Cerebellar nuclear complex (tissue), 1 donor: Measurements from ENCODE around the gene CPED1.

ENCODE experiments used
- DNase-seq, 2 experiments: peaks; one replicate each; lab custom pipeline; 2025; lab: John Stamatoyannopoulos, UW

Gene CPED1

GRCh38 chr7:121140790-121141189 lies 152.3 kb downstream of the CPED1 start:
- no peak for DNase-seq

DNA sequence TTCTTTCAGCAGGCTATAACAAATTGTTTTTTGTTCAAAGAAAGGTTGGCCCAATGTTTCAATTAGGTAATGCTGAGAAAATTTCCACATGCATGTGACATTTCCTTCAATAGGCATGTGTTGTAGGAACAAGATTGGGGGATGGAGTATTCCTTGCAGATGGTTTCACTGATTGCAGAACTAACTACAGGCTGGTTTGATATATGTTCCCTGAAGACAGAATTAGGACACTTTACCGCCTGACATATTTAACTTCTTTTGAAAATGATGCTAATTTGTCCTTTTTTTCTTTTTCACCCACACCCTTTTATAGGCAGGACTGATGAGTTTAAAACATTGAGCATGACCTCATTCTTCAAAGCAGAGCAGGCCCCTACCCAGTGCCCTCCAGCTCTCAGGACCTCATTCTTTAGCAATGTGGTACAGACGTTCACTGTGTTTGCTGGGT lies 163.3 kb downstream of the CPED1 start:
- DNase-seq = no peak

- no peak for DNase-seq
Measured at GRCh38 chr7:121153411-121153810, 164.9 kb downstream of the CPED1 start.

- DNase-seq = no peak
Measured at GRCh38 chr7:121153995-121154394, 165.5 kb downstream of the CPED1 start.

- no peak for DNase-seq
Measured at GRCh38 chr7:121156825-121157224, 168.3 kb downstream of the CPED1 start.

GRCh38 chr7:121157341-121157751 lies 168.8 kb downstream of the CPED1 start:
- no peak for DNase-seq

DNA sequence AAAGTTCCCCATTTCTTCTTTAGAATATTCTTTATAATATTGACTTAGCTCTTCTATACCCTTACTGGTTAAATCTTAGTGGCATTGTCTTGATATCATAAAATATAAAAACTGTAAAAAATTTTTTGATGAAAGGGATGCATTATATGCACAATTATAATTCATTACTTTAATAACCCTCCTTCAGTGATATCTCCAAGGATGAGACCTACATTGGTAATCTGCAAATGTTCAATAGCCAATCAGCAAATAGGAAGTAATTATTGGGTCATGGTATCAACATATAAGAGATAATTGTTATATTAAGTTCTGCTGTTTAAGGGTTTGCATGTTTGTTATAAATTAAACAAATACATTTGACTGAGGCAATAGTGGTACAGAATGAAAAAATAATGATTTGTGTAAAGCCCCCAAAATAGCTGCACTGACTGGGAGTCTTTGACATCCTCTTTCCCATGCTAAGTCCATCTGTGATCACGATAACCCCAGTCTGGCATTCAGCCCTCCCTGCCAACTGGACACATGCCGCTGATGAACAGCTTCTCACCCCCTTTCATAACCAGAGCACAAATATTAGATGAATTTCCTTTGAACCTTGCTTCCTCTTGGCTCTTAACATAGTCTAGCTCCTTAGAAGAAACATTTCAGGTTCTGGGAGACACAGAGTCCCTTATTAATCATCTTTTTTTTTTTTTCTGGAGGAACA lies 169.5 kb downstream of the CPED1 start:
- no peak for DNase-seq

DNA sequence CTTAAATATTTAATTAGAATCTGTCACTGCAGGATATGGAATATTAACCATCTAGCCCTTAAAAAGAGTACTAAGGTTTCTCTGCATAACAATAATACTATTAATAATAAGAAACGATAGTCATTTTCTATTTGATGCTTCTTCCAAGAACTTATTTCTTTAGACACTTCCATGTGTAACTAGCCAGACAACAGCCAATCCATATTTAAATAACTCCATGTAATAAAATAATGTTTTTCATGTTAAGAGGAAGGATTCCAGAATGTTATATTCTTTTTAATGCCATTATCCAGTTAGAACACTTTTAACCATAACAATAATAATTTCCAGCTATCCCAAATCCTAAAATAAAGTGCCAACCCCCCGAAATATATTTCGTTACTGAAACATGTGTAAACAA lies 170.2 kb downstream of the CPED1 start:
- no peak for DNase-seq

GRCh38 chr7:121159553-121159952 lies 171.0 kb downstream of the CPED1 start:
- no peak for DNase-seq

DNA sequence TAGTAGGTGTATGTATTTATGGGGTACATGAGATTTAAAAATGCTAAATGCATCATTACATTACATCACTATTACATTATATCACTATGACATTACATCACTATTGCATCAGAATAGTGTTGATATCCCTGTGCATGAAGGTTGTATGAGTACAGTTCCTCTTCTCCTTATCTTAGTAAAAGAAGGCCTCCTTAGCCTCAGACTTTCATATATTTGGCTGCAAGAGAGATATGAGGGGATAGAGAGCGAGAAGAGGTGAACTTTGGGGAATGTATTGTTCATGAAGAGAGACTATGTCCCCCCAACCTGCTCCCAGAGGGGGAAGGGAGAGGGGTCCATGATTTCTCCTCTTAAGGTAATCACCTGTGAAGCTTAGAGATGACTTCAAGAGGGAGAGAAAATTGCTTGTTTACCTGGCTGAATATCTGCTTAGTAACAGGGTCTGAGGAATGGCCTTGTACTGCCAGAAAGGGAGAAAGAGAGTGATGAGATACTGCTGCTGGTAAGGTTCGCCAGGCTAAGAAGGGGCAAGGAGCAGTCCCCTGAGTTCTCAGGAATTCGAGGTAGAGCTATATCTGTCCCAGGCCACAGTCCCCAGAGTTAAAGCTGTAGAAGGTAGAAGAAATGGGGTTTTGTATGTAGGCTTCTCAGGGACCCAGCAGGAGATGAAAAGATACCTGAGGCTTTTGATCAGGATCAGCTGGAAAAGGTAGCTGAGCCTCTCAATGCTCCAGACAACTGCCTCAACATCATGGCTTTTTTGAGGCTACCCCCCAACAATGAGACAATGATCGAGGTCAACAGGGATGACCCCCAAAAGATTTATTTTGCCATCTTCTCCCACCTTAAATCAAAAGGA lies 171.9 kb downstream of the CPED1 start:
- DNase-seq = no peak

DNA sequence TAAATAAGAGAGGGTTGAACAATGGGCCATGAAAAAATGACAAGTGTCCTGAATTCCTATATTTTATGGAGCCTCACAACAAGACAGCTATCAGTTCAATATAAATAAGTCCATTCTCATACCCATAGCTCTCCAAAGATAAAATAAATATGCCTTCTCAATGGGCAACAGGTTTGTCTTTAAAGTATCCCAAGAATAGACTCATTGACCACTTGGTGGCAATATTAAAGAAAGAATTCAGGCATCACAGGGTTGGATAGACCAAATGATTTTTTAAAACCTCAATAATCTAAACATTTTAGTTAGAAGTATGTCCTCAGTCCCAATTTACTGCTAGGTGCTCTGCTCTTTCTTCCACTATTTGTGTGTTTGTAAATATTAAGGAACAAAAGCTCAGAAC lies 175.2 kb downstream of the CPED1 start:
- no peak for DNase-seq

DNA sequence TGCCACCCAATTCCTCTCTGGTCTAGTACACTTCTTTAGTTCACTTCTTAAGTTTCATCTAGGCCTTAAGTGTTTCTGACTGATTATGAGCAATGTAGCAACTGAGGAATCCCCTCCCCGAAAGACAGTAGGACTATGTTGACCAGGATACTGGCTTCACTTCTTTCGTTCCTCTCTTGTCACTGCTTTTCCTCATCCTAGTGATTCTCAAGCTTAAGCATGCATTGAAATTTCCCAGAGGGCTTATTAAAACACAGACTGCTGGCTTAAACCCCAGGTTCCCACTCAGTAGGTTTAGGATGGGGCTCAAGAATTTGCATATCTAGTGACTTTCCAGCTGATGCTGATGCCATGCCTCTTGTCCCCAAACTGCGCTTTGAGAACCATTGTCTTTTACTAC lies 175.7 kb downstream of the CPED1 start:
- no peak for DNase-seq

- no peak for DNase-seq
Measured at GRCh38 chr7:121166916-121167315, 178.4 kb downstream of the CPED1 start.

DNA sequence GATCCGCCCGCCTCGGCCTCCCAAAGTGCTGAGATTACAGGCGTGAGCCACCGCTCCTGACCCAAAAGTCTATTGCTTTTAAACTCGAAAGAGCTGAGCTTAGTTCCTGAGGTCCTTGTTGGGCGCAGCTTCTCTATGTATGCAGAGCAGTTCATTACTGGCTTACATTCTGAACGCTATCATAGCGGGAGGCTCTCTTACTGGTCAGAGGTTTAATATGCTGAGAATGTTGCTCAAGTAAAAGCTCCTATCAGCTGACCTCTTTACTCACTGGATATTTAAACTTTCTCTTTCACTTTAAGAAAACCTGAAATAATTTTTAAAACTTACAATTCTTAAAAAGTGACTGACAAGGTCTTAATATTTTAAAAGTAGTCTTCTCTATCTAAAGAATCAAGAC lies 179.5 kb downstream of the CPED1 start:
- DNase-seq = no peak

DNA sequence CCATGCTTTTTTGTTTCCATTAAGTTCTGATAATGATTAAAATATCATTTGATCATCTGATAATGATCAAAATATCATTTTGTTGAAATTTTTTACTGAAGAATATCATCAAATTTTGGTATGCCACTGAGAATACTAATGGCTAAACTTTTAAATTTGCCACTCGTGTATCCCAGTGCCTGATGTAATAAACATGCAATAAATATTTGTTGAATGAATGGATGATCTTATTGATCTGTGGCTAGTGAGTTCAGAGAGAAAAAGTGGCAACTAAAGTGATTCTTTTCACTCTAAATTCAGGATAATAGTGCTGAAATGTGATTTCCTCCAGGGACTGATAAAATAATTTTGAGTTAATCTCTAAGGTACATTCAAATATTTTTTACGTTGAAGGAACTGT lies 181.0 kb downstream of the CPED1 start:
- DNase-seq = no peak

GRCh38 chr7:121172484-121172883 lies 184.0 kb downstream of the CPED1 start:
- no peak for DNase-seq

GRCh38 chr7:121175826-121176225 lies 187.3 kb downstream of the CPED1 start:
- no peak for DNase-seq

GRCh38 chr7:121178452-121178851 lies 189.9 kb downstream of the CPED1 start:
- no peak for DNase-seq

- DNase-seq = no peak
Measured at GRCh38 chr7:121178869-121179497, 190.5 kb downstream of the CPED1 start.

DNA sequence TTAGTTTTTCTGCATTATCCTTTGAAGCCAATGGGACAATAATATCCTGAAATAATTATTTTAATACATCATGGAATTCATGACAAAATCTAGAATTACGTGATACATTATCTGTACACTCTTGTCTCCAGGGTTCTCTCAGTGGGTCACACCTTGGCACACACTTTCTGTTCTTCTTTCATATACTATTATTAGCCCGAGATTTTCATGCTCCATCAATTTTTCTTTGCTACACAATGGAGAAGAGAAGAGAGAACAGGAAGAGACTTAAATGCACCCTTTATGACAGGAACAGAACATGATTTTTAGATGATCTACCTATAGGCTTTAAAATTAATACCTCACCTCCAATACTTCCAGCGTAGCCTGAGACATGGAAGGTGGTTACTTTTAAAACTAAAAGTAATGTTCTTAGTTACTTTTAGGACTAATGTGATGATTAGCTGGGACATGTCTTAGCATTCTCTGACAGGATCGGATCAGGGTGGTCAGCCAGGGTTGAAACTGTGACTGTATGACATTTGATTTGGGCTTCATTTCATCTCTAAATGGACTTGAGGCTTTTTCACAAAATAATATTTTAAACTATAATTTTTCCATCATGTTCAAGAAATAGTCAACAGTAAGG lies 192.0 kb downstream of the CPED1 start:
- DNase-seq = no peak

- DNase-seq = no peak
Measured at GRCh38 chr7:121181357-121181756, 192.8 kb downstream of the CPED1 start.

- no peak for DNase-seq
Measured at GRCh38 chr7:121182281-121182680, 193.8 kb downstream of the CPED1 start.
